ENCODE data around the gene NUDCD3. TPM values are rescaled to one million over a fixed set of nuclear protein-coding genes. Genes with fewer than 3 reads are reported as not detected.

The NUDCD3 gene
- total RNA-seq, 1 experiment from 2014 or later, result 117 TPM

GRCh38 chr7:44470135-44470479 lies 20.4 kb downstream of the NUDCD3 start:
- ChIA-PET POLR2A (no interaction called here), CTCF (no interaction called here)
- H3K4me3 ChIP-seq (ENCODE audit: low read depth in 2 of 2, low read length in 2 of 2), result no peak overlapping the region
- intact Hi-C loops (cut with micrococcal nuclease; ENCODE audit: unreplicated experiment) (no loop called here), in situ Hi-C loops (cut with HindIII; ENCODE audit: low pct_unique_long_range_greater_than_20kb, low sequenced_read_pairs) (no loop called here)
- TF ChIP-seq POLR2AphosphoS5 (IDR thresholded peaks at IDR 0.05; ENCODE audit: low read depth, low read length) (no peak), SIN3A (IDR thresholded peaks at IDR 0.05; ENCODE audit: borderline replicate concordance, insufficient read depth, low read depth, low read length) (no peak), CTCF (IDR thresholded peaks at IDR 0.05) (no peak), REST (IDR thresholded peaks at IDR 0.05; ENCODE audit: insufficient read depth in 1 of 2, low read depth in 2 of 2, low read length in 1 of 2) (no peak), TCF7L2 (IDR thresholded peaks at IDR 0.05; ENCODE audit: low read depth, low read length) (no peak)
- no peaks in the 10 kb centered on the region for H3K9me3 ChIP-seq (ENCODE audit: control insufficient read depth, insufficient read depth, low read depth, low read length)
- H3K27me3 ChIP-seq (ENCODE audit: control insufficient read depth, insufficient read depth, low read length), result no peaks in the 10 kb centered on the region
- peaks cover 19% of the 10 kb centered on the region for H3K36me3 ChIP-seq (ENCODE audit: control insufficient read depth, insufficient read depth, low read length)
- ATAC-seq (no peak), DNase-seq (ENCODE audit: low read depth, low spot score) (no peak)
- H3K4me1 ChIP-seq (ENCODE audit: control insufficient read depth, insufficient read depth, low read length), result peaks cover 10% of the 10 kb centered on the region
- BruUV-seq (replicated peaks), result no TSS peak
- no peak overlapping the region for H3K27ac ChIP-seq (ENCODE audit: low read length)

- intact Hi-C loops (cut with micrococcal nuclease; ENCODE audit: unreplicated experiment), result no loop called here
- in situ Hi-C loops (cut with HindIII; ENCODE audit: low pct_unique_long_range_greater_than_20kb, low sequenced_read_pairs), result no loop called here
- ChIA-PET CTCF (no interaction called here), POLR2A (no interaction called here)
- Histone ChIP-seq H3K4me1 (ENCODE audit: control insufficient read depth, insufficient read depth, low read length) (peaks cover 10% of the 10 kb centered on the region), H3K27ac (ENCODE audit: low read length) (no peak overlapping the region), H3K9me3 (ENCODE audit: control insufficient read depth, insufficient read depth, low read depth, low read length) (no peaks in the 10 kb centered on the region), H3K36me3 (ENCODE audit: control insufficient read depth, insufficient read depth, low read length) (peaks cover 19% of the 10 kb centered on the region), H3K27me3 (ENCODE audit: control insufficient read depth, insufficient read depth, low read length) (no peaks in the 10 kb centered on the region), H3K4me3 (ENCODE audit: low read depth in 2 of 2, low read length in 2 of 2) (no peak overlapping the region)
- TF ChIP-seq REST (IDR thresholded peaks at IDR 0.05; ENCODE audit: insufficient read depth in 1 of 2, low read depth in 2 of 2, low read length in 1 of 2) (no peak), TCF7L2 (IDR thresholded peaks at IDR 0.05; ENCODE audit: low read depth, low read length) (no peak), SIN3A (IDR thresholded peaks at IDR 0.05; ENCODE audit: borderline replicate concordance, insufficient read depth, low read depth, low read length) (no peak), CTCF (IDR thresholded peaks at IDR 0.05) (no peak), POLR2AphosphoS5 (IDR thresholded peaks at IDR 0.05; ENCODE audit: low read depth, low read length) (no peak)
- ATAC-seq (no peak), DNase-seq (ENCODE audit: low read depth, low spot score) (no peak)
- no TSS peak for BruUV-seq (replicated peaks)
These were observed 20.9 kb downstream of the NUDCD3 start for GRCh38 chr7:44469461-44470134.
